ENCODE results near the gene DYNLT1.
"Not testable (repeated sequence)": the region's sequence is repeated elsewhere in the genome, so short reads cannot be mapped to it uniquely, and the experiment has no call there.

The DYNLT1 gene

DNA sequence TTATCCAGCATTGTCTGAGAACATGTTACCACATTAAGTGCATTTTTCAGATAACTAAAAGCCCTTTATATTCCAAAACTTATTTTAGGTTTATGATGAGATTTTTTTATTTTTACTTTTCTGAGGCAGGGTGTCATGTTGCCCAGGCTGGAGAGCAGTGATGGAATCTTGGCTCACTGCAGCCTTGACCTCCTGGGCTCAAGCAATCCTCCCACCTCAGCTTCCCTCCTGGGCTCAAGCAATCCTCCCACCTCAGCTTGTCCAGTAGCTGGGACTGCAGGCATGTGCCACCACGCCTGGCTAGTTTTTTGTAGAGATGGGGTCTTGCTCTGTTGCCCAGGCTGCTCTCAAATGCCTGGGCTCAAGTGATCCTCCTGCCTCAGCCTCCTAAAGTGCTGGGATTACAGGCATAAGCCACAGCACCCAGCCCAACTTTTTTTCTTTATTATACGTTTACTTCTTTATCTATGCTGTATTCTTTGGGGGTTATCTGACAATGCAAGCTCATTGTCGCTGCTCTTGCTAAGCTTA, 6.2 kb downstream of the DYNLT1 start:
- DNase-seq, result no peak

- no peak for DNase-seq
Measured at GRCh38 chr6:158636778-158637177, 7.8 kb downstream of the DYNLT1 start.

GRCh38 chr6:158635427-158636073, 9.0 kb downstream of the DYNLT1 start:
- no peak for DNase-seq

- DNase-seq, result no peak
Measured at GRCh38 chr6:158634695-158635426, 9.7 kb downstream of the DYNLT1 start.

GRCh38 chr6:158633127-158633526, 11.4 kb downstream of the DYNLT1 start:
- no peak for DNase-seq

GRCh38 chr6:158632538-158633119, 11.9 kb downstream of the DYNLT1 start:
- not testable (repeated sequence) for DNase-seq

DNA sequence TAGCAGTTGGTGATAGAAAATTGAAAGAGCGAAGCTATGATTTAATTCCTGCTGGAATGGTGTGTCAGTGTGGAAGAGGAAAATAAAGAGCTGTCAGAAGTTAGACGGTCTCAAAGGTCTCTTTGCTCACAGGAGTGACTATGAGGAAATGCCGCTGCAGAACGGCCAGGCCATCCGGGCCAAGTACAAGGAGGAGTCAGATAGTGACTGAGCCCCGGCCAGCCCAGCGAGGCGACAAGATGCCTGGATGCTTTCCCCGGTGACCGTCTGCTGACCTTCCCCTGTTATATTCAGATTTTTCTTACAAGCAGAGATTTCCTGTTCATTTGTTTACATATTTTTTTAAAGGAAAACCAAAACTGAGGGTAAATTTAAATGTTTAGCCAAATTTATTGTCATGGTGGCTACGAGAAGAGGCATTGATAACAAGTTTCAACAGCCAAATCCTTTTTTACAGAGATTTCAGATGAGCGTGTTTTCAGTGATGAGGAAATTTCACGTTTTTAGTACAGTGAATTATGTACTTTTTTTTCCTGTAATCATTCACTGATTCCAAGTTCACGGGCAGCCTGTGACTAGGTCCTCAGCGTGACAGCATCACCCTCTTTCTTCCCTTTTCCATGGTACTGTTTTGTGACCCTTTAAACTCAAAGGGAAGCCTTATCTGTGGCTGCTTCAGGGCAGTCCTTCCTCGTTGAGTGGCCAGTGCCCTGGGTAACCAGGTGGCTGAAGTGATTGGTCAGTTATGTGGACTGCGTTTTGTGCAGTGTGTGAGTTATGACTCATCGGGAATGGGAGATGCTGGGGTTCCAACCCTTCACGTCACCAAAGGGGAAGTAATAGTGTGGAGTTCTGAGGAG, 12.6 kb downstream of the DYNLT1 start:
- DNase-seq, result peak; percentile 61

- DNase-seq, result no peak
Measured at GRCh38 chr6:158630938-158631616, 13.5 kb downstream of the DYNLT1 start.

- peak; percentile 28 for DNase-seq
Measured at GRCh38 chr6:158629367-158630221, 14.9 kb downstream of the DYNLT1 start.

GRCh38 chr6:158628542-158628941, 16.0 kb downstream of the DYNLT1 start:
- DNase-seq, result no peak

- DNase-seq, result no peak
Measured at GRCh38 chr6:158627940-158628211, 16.7 kb downstream of the DYNLT1 start.

DNA sequence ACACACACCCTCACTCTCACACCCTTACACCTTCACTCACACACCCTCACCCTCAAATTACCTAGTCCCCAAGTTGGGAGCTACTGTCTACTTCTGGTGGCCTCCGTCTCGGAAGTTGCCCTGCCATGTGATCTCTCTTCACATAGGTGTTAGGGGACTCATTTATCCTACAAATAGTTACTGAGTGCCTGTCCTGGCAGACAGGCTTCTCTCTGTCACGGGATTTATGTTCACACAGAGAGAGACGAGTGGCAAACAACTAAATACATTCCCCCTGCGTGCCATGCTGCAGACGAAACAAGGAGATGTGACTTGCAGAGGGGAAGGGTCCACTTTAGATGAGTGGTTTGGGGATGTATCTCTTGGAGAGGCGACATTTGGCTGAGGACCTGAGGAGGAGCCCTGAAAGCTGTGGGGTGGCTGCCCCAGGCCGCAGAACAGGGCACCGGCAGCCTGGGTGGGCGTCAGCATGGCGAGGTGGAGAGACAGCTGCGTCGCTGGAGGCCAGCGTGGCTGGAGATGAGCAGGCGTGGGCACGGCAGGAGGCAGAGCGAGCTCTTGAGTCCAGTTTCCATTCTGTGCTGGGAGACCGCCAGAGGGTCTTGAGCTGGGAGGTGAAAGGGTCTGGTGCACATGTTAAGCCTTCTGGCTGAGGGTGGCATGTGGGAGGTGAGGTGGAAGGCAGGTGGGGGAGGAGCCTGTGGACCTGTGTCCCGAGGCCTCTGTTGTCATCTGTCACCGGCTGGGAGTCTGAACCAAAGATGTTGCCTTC, 17.2 kb downstream of the DYNLT1 start:
- no peak for DNase-seq

- DNase-seq, result no peak
Measured at GRCh38 chr6:158626360-158627167, 18.0 kb downstream of the DYNLT1 start.

- no peak for DNase-seq
Measured at GRCh38 chr6:158625881-158626305, 18.6 kb downstream of the DYNLT1 start.

DNA sequence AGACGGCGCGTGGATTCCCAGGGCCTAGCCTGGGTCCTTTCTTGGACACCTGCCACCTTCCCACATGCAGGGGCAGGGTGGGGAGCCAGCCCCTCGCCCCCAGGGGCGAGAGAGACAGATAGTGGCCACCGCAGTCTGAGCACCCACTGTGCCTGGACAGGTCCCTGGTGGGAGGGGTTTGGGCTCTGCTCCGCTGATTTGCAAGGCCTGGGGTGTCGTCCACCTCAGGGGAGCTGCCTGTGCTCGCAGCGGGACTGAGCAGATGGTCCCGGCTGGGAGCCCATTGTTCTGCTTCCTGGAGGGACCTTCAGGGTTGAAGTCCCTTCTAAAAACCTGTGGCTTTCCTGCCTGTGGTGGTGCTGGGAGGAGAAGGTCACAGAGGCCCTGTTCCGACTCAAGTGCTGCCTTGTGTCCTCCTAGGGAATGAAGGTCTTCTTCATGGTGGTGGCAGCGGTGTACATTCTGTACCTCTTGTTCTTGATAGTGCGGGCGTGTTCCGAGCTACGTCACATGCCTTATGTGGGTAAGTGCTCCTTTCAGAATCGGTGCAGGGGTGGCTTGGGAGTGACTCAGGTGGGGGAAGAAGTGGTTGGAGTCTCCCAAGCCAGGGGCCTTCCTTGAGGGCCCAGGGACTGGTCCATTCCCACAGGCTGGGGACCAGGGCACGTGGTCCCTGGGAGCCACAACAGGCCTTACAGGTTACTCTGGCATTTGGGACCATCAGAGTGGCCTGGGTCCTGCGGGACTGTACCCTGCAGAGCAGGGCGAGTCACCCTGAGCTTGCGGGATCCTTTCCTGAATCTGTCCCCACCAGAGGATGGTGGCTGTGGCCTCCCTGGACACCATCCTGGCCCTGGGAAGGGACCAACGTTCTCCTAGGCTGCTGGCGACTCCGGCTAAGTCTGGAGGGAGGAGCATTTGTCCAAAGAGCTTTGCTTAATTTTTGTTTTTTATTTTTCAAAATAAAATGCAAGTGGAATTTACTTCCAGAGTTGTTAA, 19.6 kb downstream of the DYNLT1 start:
- DNase-seq, result no peak

DNA sequence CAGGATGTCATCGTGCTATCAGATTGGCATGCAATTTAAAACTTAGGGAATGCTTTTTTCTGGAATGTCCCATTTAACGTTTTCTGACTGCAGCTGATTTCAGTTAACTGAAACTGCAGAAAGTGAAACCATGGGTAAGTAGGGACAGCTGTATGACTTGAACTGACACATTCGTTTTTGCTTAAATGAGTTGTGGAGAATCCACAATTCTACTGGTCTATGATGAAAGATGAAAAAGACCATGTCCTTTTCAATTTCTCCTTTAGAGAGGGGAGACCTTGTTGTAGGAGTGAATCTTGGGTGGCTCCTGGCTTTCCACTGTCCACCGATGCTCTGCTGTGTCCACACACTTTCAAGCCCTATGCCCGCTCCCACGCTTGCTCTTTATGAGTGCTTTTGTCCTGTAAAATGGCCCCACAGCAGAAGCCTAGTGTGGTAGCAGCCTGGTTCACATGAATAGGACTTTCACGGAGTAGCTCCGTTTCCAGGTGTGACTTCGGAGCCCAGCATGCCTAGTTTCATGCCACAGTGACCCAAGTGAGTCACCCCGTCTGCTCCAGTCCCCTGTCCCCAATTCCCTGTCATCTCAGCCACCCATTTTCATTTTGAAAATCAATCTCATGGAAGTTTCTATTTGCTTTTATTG, 21.9 kb downstream of the DYNLT1 start:
- DNase-seq, result no peak

- DNase-seq, result no peak
Measured at GRCh38 chr6:158621694-158622544, 22.6 kb downstream of the DYNLT1 start.
